ENCODE measurements around the gene RPL4.

DNA sequence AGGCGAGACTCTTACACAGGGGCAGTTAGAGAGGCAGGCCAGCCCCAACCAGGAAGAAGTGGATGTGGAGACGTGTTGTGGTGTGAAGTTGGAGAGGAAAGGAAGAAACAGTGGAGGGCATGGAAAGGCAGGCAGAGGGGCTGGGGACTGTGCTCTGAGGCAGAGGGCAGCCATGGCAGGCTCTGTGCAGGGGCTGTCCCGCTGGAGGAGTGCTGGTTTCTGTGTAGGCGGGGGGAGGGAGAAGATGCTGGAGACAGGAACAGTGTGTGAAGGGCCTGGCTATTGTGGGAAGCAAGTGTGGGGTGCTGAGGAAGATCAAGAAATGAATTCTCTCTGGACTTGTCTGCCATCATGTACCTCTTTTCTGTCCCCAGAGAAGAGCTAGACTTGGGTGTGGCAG, 28.1 kb downstream of the RPL4 start:
- TF ChIP-seq EZH2 (IDR thresholded peaks at IDR 0.05) (no peak), POLR2AphosphoS5 (IDR thresholded peaks at IDR 0.05; ENCODE audit: borderline replicate concordance, low read depth, low read length) (no peak), FOXP2 (optimal IDR thresholded peaks at IDR 0.05; ENCODE audit: control extremely low read depth, extremely low read length, insufficient read depth) (no peak)
